ENCODE measurements around the gene NUP62.

NUP62 gene

DNA sequence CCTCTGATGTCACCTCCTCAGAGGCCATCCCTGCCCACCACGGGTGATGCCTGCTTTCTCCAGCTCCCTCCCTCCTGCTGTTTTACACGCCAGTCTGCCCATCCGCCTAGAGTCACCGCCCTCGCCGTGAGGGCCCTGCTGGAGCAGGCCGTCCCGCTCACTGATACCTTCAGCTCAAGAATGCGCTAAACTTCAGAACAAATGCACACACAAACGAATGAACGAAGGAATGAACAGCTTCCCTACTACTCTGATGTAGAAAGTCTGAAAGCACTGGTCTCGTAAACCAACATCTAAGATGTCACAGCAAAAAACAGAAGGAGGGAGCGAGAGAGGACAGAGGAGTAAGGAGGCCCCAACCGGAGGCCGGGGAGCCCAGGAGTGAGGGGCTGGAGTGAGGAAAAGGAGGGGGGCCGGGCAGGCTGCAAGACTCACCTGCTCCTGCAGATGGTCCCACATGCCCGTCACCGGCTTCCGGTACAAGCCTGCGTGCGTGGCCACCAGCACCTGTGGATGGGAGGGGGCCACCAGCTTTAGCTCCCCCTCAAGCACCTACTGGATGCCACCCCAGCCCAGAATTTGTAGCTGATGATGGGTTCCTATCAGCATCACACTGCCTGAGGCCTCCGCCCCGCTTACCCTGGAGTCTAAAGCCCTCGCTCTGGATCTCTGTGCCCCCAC lies 65.9 kb downstream of the NUP62 start:
- Histone ChIP-seq H3K36me3 (ENCODE audit: insufficient read depth, low read length) (peaks cover 66% of the 10 kb centered on the region), H2AFZ (ENCODE audit: low read depth, low read length) (no peak overlapping the region), H3K4me3 (ENCODE audit: low read depth in 1 of 2, low read length in 2 of 2) (no peak overlapping the region), H3K79me2 (ENCODE audit: insufficient read depth, low read length) (peaks cover 39% of the 10 kb centered on the region), H4K20me1 (ENCODE audit: insufficient read depth, low read length) (peaks cover 67% of the 10 kb centered on the region), H3K27ac (ENCODE audit: low read length) (no peak overlapping the region), H3K9ac (ENCODE audit: low read depth, low read length) (no peak overlapping the region), H3K4me1 (ENCODE audit: insufficient read depth, low read length) (peaks cover 41% of the 10 kb centered on the region), H3K27me3 (ENCODE audit: insufficient read depth, low read length, poor library complexity) (no peaks in the 10 kb centered on the region), H3K4me2 (ENCODE audit: insufficient read depth, low read length) (no peak overlapping the region), H3K9me3 (ENCODE audit: insufficient read depth, low read length, severe bottlenecking) (no peaks in the 10 kb centered on the region)
- DNase-seq (no peak), ATAC-seq (ENCODE audit: insufficient read depth, low read depth) (no peak)
- TF ChIP-seq, protein P1, sequence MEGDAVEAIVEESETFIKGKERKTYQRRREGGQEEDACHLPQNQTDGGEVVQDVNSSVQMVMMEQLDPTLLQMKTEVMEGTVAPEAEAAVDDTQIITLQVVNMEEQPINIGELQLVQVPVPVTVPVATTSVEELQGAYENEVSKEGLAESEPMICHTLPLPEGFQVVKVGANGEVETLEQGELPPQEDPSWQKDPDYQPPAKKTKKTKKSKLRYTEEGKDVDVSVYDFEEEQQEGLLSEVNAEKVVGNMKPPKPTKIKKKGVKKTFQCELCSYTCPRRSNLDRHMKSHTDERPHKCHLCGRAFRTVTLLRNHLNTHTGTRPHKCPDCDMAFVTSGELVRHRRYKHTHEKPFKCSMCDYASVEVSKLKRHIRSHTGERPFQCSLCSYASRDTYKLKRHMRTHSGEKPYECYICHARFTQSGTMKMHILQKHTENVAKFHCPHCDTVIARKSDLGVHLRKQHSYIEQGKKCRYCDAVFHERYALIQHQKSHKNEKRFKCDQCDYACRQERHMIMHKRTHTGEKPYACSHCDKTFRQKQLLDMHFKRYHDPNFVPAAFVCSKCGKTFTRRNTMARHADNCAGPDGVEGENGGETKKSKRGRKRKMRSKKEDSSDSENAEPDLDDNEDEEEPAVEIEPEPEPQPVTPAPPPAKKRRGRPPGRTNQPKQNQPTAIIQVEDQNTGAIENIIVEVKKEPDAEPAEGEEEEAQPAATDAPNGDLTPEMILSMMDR (IDR thresholded peaks at IDR 0.05; ENCODE audit: borderline replicate concordance, extremely low read depth, low read length, poor library complexity, severe bottlenecking) = no peak
- no peak for TF ChIP-seq EZH2 (IDR thresholded peaks at IDR 0.05; ENCODE audit: borderline replicate concordance, low read depth, low read length, severe bottlenecking)

DNA sequence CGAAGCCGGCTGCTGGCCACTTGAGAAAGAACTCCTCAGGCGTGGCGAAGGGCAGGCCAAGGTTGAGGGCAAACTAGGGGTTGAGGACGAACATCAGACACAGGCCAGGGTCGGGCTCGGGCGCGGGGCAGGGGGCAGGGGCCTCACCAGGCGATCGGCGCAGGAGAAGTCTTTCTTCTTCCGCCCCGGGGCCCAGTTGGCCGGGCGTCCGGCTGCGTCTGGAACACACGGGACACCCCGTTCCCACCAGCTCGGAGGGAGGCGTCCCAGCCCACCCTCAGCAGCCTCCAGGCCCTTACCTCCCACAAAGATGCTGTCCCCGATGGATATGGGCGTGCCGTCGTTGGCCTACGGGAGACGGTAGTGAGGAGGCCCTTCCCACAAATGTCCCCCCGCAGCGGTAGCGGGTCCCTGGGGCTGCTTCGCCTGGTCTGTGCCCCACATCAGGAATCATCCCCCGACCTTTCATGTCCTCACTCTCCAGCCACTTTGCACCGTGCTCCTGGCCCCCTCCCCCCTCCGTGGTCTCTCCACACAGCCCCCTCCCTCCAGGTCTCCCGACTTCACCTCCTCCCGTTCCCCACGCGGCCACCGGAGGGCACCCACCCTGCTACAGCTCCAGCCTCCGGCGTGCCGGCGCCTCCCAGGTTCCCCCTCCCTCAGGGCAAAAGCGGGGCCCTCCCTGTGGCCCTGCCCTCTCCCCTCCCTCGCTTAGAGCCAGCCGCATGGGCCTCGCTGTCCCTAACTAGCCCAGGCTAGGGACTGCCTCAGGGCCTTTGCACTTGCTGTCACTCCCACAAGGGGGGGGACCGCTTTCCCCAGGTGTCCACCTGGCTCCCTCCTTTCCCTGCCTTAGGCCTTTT lies 66.7 kb downstream of the NUP62 start:
- peaks cover 39% of the 10 kb centered on the region for H3K79me2 ChIP-seq (ENCODE audit: insufficient read depth, low read length)
- H3K4me2 ChIP-seq (ENCODE audit: insufficient read depth, low read length) = no peak overlapping the region
- DNase-seq (peak; percentile 64), ATAC-seq (ENCODE audit: insufficient read depth, low read depth) (no peak)
- TF ChIP-seq, protein P1 (IDR thresholded peaks at IDR 0.05; ENCODE audit: borderline replicate concordance, extremely low read depth, low read length, poor library complexity, severe bottlenecking) = peak; percentile 59
- TF ChIP-seq EZH2 (IDR thresholded peaks at IDR 0.05; ENCODE audit: borderline replicate concordance, low read depth, low read length, severe bottlenecking) = no peak
- H3K27ac ChIP-seq (ENCODE audit: low read length) = no peak overlapping the region
- H3K27me3 ChIP-seq (ENCODE audit: insufficient read depth, low read length, poor library complexity) = no peaks in the 10 kb centered on the region
- H3K4me1 ChIP-seq (ENCODE audit: insufficient read depth, low read length) = peaks cover 34% of the 10 kb centered on the region
- H3K9ac ChIP-seq (ENCODE audit: low read depth, low read length) = no peak overlapping the region
- H4K20me1 ChIP-seq (ENCODE audit: insufficient read depth, low read length) = peaks cover 75% of the 10 kb centered on the region
- H3K4me3 ChIP-seq (ENCODE audit: low read depth in 1 of 2, low read length in 2 of 2) = no peak overlapping the region
- no peaks in the 10 kb centered on the region for H3K9me3 ChIP-seq (ENCODE audit: insufficient read depth, low read length, severe bottlenecking)
- peaks cover 74% of the 10 kb centered on the region for H3K36me3 ChIP-seq (ENCODE audit: insufficient read depth, low read length)
- no peak overlapping the region for H2AFZ ChIP-seq (ENCODE audit: low read depth, low read length)

DNA sequence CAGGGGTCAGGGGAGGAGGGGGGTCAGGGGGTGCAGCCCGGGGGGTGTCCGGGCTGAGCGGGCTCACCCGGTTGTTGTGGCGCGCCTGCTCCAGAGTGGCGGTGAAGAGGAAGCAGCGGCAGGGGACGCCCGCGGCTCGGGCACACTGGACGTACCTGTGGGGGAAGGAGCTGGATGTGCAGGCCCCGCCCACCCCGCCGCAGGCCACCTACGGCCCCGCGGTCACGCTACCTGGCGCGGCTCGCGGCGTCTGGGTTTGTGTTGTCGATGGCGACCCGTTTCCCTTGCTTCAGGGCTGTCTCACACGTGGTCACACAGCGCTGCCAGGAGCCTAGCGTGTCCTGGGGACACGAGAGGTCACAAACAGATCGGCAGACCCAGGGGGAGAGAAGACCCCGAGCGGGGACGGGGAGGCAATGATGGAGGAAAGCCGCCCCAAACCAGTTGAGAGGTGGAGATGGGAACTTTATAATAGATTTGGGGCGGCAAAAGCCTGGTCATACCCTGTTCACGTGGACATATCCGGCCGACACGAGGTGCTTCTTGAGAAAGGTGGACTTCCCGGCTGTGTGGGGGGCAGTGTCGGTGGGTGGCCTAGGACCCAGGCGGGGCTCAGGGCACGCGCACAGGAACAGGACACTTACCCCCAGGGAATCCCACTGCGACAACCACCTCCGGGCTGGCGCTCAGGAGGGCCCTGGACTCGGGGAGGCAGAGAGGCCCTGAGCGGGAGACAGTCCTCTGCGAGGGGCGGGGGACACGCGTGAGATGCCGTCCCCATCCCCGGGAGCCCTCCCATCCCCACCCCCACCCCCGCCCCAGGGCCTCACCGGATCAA lies 67.5 kb downstream of the NUP62 start:
- peaks cover 82% of the 10 kb centered on the region for H3K36me3 ChIP-seq (ENCODE audit: insufficient read depth, low read length)
- no peak overlapping the region for H3K4me2 ChIP-seq (ENCODE audit: insufficient read depth, low read length)
- H2AFZ ChIP-seq (ENCODE audit: low read depth, low read length) = no peak overlapping the region
- H3K9ac ChIP-seq (ENCODE audit: low read depth, low read length) = no peak overlapping the region
- no peaks in the 10 kb centered on the region for H3K27me3 ChIP-seq (ENCODE audit: insufficient read depth, low read length, poor library complexity)
- no peak overlapping the region for H3K4me3 ChIP-seq (ENCODE audit: low read depth in 1 of 2, low read length in 2 of 2)
- no peaks in the 10 kb centered on the region for H3K9me3 ChIP-seq (ENCODE audit: insufficient read depth, low read length, severe bottlenecking)
- H3K4me1 ChIP-seq (ENCODE audit: insufficient read depth, low read length) = peaks cover 31% of the 10 kb centered on the region
- H3K79me2 ChIP-seq (ENCODE audit: insufficient read depth, low read length) = peaks cover 43% of the 10 kb centered on the region
- H3K27ac ChIP-seq (ENCODE audit: low read length) = no peak overlapping the region
- TF ChIP-seq, protein P1 (IDR thresholded peaks at IDR 0.05; ENCODE audit: borderline replicate concordance, extremely low read depth, low read length, poor library complexity, severe bottlenecking) = no peak
- no peak for TF ChIP-seq EZH2 (IDR thresholded peaks at IDR 0.05; ENCODE audit: borderline replicate concordance, low read depth, low read length, severe bottlenecking)
- DNase-seq (no peak), ATAC-seq (ENCODE audit: insufficient read depth, low read depth) (no peak)
- H4K20me1 ChIP-seq (ENCODE audit: insufficient read depth, low read length) = peaks cover 83% of the 10 kb centered on the region
